SH-SY5Y (cell line): ENCODE results near the gene ZNF764.

ENCODE experiments used
- GATA2 ChIP-seq: IDR thresholded peaks from 2 replicates; pipeline ENCODE4 v1.6.1; 2011; ENCODE audit warnings: mild to moderate bottlenecking, low read depth, low read length
- GATA3 ChIP-seq: IDR thresholded peaks from 2 replicates; pipeline ENCODE4 v1.6.1; 2011; ENCODE audit warnings: low read depth, mild to moderate bottlenecking, low read length, moderate library complexity

Gene ZNF764

GRCh38 chr16:30527635-30528178 lies 30.5 kb downstream of the ZNF764 start:
- TF ChIP-seq GATA2: no peak
- TF ChIP-seq GATA3: no peak

GRCh38 chr16:30526823-30527634 lies 31.1 kb downstream of the ZNF764 start:
- peak; percentile 38; the same call in 1 of the 2 replicates for TF ChIP-seq GATA2
- TF ChIP-seq GATA3: no peak

GRCh38 chr16:30526137-30526822 lies 31.9 kb downstream of the ZNF764 start, which contains the start of gene ZNF768:
Gene ZNF768, minus strand, starts transcription at chr16:30526566. Its CDS starts 153 bp downstream, at chr16:30526413.
- TF ChIP-seq GATA3 (no peak), GATA2 (no peak)

- TF ChIP-seq GATA2 (no peak), GATA3 (no peak)
Observed at GRCh38 chr16:30525844-30526136, 32.4 kb downstream of the ZNF764 start.

- TF ChIP-seq GATA2 (no peak), GATA3 (no peak)
Observed at GRCh38 chr16:30524575-30525568, 33.3 kb downstream of the ZNF764 start.

DNA sequence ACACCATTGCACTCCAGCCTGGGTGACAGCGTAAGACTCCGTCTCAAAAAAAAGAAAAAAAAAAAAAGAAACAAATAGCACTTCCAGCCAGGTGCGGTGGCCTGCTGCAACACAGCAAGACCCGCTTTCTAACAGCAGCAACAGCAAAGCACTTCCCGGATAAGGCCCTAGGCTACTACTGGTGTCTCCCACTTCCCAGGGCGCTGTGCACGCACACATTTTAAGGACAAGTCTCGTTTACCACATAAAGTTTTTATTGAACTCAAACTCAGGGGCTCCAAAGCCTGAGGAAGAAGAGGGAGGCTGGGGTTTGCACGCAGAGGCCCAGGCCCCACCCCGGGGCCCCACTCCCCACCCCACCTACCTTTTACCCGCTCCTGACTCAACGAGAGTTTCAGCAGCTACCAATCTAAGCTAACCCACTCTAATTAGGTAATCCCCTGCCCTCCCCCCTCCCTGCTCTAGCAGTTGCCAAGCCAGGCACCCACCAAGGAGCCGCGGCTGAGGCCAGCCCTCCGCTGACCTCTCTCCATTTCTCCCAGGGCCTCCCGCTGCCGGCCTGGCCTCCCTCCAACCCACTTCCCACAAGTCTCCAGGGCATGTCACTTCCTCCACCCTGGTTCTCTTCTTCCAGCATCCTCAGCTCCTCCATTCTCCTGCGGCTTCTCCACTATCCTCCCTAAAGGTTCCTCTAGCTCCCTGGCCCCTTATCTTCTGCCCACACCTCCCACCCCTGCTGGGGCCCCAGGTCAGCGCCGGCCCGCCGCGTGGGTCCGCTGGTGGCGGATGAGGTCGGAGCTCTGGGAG lies 34.2 kb downstream of the ZNF764 start:
- no peak for TF ChIP-seq GATA2

DNA sequence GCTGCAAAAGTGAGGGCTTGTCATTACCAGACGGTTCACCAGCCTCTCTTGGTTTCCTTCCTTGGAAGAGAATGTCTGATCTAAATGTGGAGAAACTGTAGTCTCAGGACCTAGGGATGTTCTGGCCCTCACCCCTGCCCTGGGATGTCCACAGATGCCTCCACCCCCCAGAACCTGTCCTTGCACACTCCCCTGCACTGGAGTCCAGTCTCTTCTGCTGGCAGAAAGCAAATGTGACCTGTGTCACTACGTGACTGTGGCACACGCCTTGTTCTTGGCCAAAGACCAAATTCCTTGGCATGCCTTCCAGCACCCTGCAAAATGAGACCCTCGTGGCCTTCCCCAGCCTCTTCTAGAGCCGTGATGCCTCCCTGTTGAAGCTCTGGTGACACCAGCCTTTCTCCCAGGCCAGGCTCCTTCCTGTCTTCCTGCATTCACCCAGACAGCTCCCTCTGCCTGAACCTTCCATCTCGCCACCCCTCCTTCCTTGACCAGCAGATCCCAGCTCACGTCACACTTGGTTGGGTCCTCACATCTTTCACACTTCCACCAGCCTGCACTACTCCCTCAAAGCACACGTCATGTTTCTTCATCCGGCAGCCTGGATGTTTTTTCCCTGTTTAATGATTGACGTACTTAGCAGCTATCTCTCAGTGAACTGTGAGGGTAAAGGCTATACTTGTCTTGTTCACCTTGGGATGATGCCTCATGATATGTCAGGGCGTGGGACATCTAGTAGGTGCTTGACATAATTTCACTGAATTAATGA lies 36.1 kb downstream of the ZNF764 start:
- no peak for TF ChIP-seq GATA2
- TF ChIP-seq GATA3: no peak

GRCh38 chr16:30521476-30521872 lies 36.7 kb downstream of the ZNF764 start:
- TF ChIP-seq GATA2: no peak
- TF ChIP-seq GATA3: no peak

DNA sequence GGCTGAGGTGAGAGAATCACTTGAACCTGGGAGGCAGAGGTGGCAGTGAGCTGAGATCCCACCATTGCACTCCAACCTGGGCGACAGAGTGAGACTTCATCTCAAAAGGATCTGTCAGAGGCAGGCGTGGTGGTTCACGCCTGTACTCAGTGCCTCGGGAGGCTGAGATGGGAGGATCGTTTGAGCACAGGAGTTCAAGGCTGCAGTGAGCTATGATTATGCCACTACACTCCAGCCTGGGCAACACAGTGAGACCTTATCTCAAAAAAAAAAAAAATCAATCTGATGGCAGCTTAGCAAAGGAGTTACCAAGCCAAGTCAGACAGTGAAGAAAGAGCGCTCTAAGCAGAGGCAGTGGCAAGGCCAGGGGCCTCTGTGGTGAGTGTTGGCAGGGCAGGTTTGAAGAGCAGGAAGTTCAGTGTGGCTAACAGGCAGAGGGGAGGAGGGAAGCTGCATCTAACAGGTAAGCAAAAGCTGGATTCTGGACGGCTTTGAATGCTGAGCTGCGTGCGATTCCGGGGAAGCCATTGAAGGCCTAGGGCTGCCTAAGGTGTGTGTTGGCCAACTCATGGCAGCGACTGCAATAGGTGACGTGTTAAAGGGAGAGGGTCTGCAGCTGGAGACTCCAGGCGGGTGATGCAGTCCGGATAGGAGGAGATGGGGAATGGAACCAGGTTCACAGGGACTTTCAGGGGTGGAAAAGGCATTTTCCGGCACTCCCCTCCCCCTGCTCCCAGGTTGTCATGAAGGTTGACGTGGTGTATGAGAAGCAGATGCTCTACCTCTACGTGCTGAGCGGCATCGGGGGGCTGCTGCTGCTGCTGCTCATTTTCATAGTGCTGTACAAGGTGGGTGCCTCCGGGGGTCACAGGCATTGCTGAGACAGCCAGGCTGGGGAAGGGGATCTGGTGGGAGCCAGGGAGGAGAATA lies 38.8 kb downstream of the ZNF764 start:
- TF ChIP-seq GATA3: no peak
- TF ChIP-seq GATA2: no peak

- TF ChIP-seq GATA2 (no peak), GATA3 (no peak)
Observed at GRCh38 chr16:30518552-30518951, 39.6 kb downstream of the ZNF764 start.

DNA sequence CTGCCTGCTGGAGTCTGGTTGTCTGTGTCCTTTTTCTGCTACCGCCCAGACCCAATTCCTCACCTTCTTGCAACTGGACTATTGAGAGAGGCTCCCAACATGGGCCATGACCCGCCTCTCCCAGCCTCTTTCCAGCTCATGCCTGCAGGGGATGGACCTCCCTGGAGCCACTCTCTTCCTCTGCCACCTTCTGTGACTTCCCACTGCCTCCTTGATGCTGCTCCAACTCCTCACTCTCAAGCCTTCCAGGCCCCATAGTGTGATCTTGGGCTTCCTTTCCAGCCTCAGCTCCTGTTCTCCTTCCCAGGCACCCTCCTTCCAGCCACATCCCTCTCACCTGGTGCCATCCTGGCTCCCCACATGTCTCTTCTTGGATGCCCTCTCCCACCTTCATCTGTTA lies 42.9 kb downstream of the ZNF764 start:
- TF ChIP-seq GATA2 (no peak), GATA3 (no peak)
